Breast epithelium (tissue), 3 donors: Measurements from ENCODE around the gene CISTR.

Experiments
- CTCF ChIP-seq, 3 donors: fragments of 450-650 bp; IDR thresholded peaks; one replicate each; pipeline ENCODE4 v1.5.1; 2016 to 2017; ENCODE audit warnings: antibody characterized with exemption in 3 of 3, mild to moderate bottlenecking in 3 of 3, moderate library complexity in 3 of 3
- POLR2A ChIP-seq: fragments of 450-650 bp; IDR thresholded peaks from one replicate; pipeline ENCODE4 v1.6.1; 2016; ENCODE audit warnings: antibody characterized with exemption, mild to moderate bottlenecking, moderate library complexity
- POLR2AphosphoS5 ChIP-seq, 3 donors: sonication (generic); formaldehyde crosslinking; IDR thresholded peaks; one replicate each; pipeline ENCODE4 v1.6.1; 2017; ENCODE audit warnings: antibody characterized with exemption in 3 of 3

GRCh38 chr12:53710091-53710490 lies 41.7 kb downstream of the CISTR start:
- TF ChIP-seq CTCF (IDR thresholded peaks at IDR 0.05): no peak
- no peak for TF ChIP-seq POLR2A
- no peak for TF ChIP-seq POLR2AphosphoS5 (IDR thresholded peaks at IDR 0.05)
